Endothelial cell (in vitro differentiated cells): ENCODE data around the gene SLC37A1. TPM values are rescaled to one million over a fixed set of nuclear protein-coding genes. Genes with fewer than 3 reads are reported as not detected.

Experiments
- DNase-seq: peaks from one replicate; pipeline ENCODE4 v3.0.0; 2021; ENCODE audit warnings: low spot score
- H3K27ac Mint-ChIP-seq: one replicate; pipeline ENCODE4 v1.8.0; 2021; ENCODE audit warnings: mixed read lengths, inconsistent platforms; ENCODE audit not compliant: unreplicated experiment
- H3K27me3 Mint-ChIP-seq: one replicate; pipeline ENCODE4 v1.8.0; 2021; ENCODE audit warnings: mild to moderate bottlenecking, moderate library complexity, mixed read lengths, inconsistent platforms; ENCODE audit not compliant: unreplicated experiment
- H3K36me3 Mint-ChIP-seq: one replicate; pipeline ENCODE4 v1.8.0; 2021; ENCODE audit warnings: mild to moderate bottlenecking, low read depth, mixed read lengths, inconsistent platforms; ENCODE audit not compliant: unreplicated experiment
- H3K4me1 Mint-ChIP-seq: one replicate; pipeline ENCODE4 v1.8.0; 2021; ENCODE audit warnings: mild to moderate bottlenecking, mixed read lengths, inconsistent platforms; ENCODE audit not compliant: unreplicated experiment
- H3K4me3 Mint-ChIP-seq: one replicate; pipeline ENCODE4 v1.8.0; 2021; ENCODE audit warnings: mild to moderate bottlenecking, mixed read lengths, inconsistent platforms; ENCODE audit not compliant: unreplicated experiment
- H3K9me3 Mint-ChIP-seq: one replicate; pipeline ENCODE4 v1.8.0; 2021; ENCODE audit warnings: mixed read lengths, inconsistent platforms; ENCODE audit not compliant: unreplicated experiment
- CTCF ChIP-seq: fragments of 200-600 bp; sonication (generic); IDR thresholded peaks from one replicate; pipeline ENCODE4 v1.5.0; 2021; ENCODE audit warnings: antibody characterized with exemption; ENCODE audit not compliant: unreplicated experiment
- total RNA-seq: library from RNA; stranded (reverse); fragmentation: NEBNext Ultra II Directional; extraction: Animal tissue kit (Norgen Biotek cat#: 25700); gene quantifications from one replicate; pipeline ENCODE4 v1.2.1, GENCODE V29; 2021; ENCODE audit not compliant: unreplicated experiment

SLC37A1 gene
- total RNA-seq, 1 donor from 2014 or later, result 12.3 TPM

DNA sequence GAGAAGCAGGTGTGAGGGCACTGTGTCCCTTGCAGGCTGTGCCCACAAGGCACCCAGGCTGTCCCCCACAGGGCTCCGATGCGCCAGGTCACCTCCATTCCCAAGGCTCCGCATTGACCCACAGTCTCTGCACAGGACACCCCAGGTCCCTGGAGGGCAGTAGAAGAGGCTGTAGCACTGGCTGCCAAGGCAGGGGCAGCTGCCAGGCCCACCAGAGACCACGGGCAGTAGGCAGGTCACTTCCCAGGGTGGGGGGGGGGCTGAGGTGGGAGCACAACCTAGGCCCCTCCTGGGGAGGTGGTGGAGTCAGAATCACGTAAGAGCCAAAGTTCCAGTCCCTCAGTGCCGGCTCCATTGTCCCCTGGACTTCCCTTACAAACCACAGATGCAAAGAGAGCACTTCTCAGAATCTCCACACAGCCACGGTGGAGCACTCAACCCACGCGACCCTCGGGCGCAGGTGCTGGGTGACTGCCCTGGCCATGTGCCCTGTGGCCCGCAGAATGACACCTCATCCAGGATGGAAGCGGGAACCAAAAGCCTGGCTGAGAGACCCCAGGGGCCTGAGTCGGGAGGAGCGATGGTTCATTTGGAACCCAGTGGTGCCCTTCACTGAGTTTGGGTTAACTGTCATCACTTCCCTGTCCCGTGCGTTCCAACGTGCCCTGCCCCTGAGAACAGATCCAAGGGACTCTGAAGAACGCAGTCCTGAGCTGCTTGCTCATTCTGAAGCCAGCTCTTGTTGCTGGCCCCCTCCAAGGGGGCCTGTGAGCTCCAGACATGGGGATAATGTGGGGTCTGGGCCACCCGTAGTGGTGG is 70.0 kb downstream of the SLC37A1 start:
- no peak overlapping the region for H3K27ac Mint-ChIP-seq
- H3K36me3 Mint-ChIP-seq, result no peaks in the 10 kb centered on the region
- H3K9me3 Mint-ChIP-seq, result no peaks in the 10 kb centered on the region
- H3K27me3 Mint-ChIP-seq, result no peaks in the 10 kb centered on the region
- H3K4me1 Mint-ChIP-seq, result no peaks in the 10 kb centered on the region
- TF ChIP-seq CTCF, result no peak
- no peak for DNase-seq
- no peak overlapping the region for H3K4me3 Mint-ChIP-seq

- H3K9me3 Mint-ChIP-seq, result no peaks in the 10 kb centered on the region
- no peak overlapping the region for H3K4me3 Mint-ChIP-seq
- no peak for DNase-seq
- TF ChIP-seq CTCF, result no peak
- H3K4me1 Mint-ChIP-seq, result no peaks in the 10 kb centered on the region
- no peaks in the 10 kb centered on the region for H3K27me3 Mint-ChIP-seq
- H3K27ac Mint-ChIP-seq, result no peak overlapping the region
- H3K36me3 Mint-ChIP-seq, result no peaks in the 10 kb centered on the region
These were observed 70.6 kb downstream of the SLC37A1 start for GRCh38 chr21:42584296-42584641.

- TF ChIP-seq CTCF, result no peak
- H3K36me3 Mint-ChIP-seq, result no peaks in the 10 kb centered on the region
- H3K4me3 Mint-ChIP-seq, result no peak overlapping the region
- H3K9me3 Mint-ChIP-seq, result no peaks in the 10 kb centered on the region
- no peaks in the 10 kb centered on the region for H3K4me1 Mint-ChIP-seq
- DNase-seq, result no peak
- no peaks in the 10 kb centered on the region for H3K27me3 Mint-ChIP-seq
- H3K27ac Mint-ChIP-seq, result no peak overlapping the region
These were observed 72.2 kb downstream of the SLC37A1 start for GRCh38 chr21:42585881-42586280.

- Mint-ChIP-seq H3K4me1 (no peaks in the 10 kb centered on the region), H3K36me3 (no peaks in the 10 kb centered on the region), H3K4me3 (no peak overlapping the region), H3K27me3 (no peaks in the 10 kb centered on the region), H3K9me3 (no peaks in the 10 kb centered on the region), H3K27ac (no peak overlapping the region)
- DNase-seq, result no peak
- TF ChIP-seq CTCF, result no peak
These were observed 72.8 kb downstream of the SLC37A1 start for GRCh38 chr21:42586406-42586805.

DNA sequence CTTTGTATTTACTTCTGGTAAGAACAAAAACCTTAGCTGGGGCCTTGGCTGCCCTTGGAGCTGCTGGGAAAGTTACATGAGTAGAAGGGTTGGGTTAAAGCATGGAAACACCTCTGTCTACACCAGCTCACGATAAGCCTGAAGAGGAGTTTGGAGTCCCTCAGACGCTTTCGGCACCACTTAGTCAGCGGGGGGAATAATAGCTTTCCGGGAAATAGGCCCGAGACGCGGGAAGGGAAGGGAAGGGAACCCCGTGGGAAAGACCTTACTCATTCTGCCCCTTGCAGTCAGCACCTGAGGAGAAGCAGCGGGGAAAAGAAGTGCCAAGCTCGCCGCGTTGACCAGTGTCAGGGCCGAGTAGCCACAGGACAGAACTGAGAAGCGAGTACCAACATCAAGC is 73.4 kb downstream of the SLC37A1 start:
- H3K4me3 Mint-ChIP-seq, result no peak overlapping the region
- no peaks in the 10 kb centered on the region for H3K36me3 Mint-ChIP-seq
- no peaks in the 10 kb centered on the region for H3K9me3 Mint-ChIP-seq
- DNase-seq, result no peak
- H3K27me3 Mint-ChIP-seq, result no peaks in the 10 kb centered on the region
- H3K27ac Mint-ChIP-seq, result no peak overlapping the region
- no peaks in the 10 kb centered on the region for H3K4me1 Mint-ChIP-seq
- no peak for TF ChIP-seq CTCF
